ENCODE measurements around the gene EFL1. TPM values are rescaled to one million over a fixed set of nuclear protein-coding genes. Genes with fewer than 3 reads are reported as not detected.

The EFL1 gene
- total RNA-seq, 1 donor from 2014 or later, result 19.8 TPM

- DNase-seq (ENCODE audit: low read depth in 2 of 2), result no peak
Observed at GRCh38 chr15:82086243-82086995, 176.1 kb downstream of the EFL1 start.

- DNase-seq (ENCODE audit: low read depth in 2 of 2), result peak in 1 of 2 donors; percentile 14
Observed at GRCh38 chr15:82081914-82082762, 180.4 kb downstream of the EFL1 start.

- DNase-seq (ENCODE audit: low read depth in 2 of 2), result no peak
Observed at GRCh38 chr15:82080774-82081173, 181.8 kb downstream of the EFL1 start.

Other genes with a start within 250 kb of the EFL1 start
- gene MEX3B, start 216.7 kb downstream of the EFL1 start, total RNA-seq, result 4.1 and 6.6 TPM in 2 replicates
- gene SAXO2, start 84 bp upstream of the EFL1 start, total RNA-seq, result 0.26 and 0.38 TPM in 2 replicates
- under 0.01 and 0.51 TPM in 2 replicates for gene GOLGA6L10, start 86.7 kb upstream of the EFL1 start, total RNA-seq
- gene GOLGA6L9, start 167.1 kb upstream of the EFL1 start, total RNA-seq, result 0.51 and 0.63 TPM in 2 replicates

All from dermis microvascular lymphatic vessel endothelial cell (primary cell).